Measurements from ENCODE around the gene LRRC7.

Gene LRRC7

GRCh38 chr1:69567652-69568420 is at the start of gene LRRC7:
TSS of gene LRRC7 (plus strand) at chr1:69567922. CDS start at chr1:69568640, 718 bp downstream.
- DNase-seq (ENCODE audit: low read depth) = no peak

GRCh38 chr1:69519006-69519405 is 48.7 kb upstream of the LRRC7 start:
- no peak for DNase-seq (ENCODE audit: low read depth)

DNA sequence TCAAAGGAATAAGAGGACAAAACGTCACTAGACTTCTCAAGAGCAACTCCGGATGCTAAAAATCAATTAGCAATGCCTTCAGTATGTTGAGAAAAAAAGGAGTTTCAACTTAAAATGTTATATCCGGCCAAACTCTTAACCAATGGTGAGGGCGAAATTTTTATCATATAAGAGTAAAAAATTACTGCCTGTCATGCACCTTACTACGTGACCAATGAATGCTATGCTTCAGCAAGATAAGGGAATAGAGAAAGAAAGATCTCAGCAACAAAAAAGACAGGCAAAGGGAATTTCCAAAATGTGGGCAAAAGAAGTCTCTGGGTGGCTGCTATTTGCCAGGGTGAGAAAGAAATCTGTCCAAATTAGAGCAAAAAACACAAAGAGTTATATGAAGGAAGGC is 47.4 kb upstream of the LRRC7 start:
- DNase-seq (ENCODE audit: low read depth) = no peak

- no peak for DNase-seq (ENCODE audit: low read depth)
Measured at GRCh38 chr1:69523032-69523431, 44.7 kb upstream of the LRRC7 start.

GRCh38 chr1:69523461-69523860 is 44.3 kb upstream of the LRRC7 start:
- no peak for DNase-seq (ENCODE audit: low read depth)

DNA sequence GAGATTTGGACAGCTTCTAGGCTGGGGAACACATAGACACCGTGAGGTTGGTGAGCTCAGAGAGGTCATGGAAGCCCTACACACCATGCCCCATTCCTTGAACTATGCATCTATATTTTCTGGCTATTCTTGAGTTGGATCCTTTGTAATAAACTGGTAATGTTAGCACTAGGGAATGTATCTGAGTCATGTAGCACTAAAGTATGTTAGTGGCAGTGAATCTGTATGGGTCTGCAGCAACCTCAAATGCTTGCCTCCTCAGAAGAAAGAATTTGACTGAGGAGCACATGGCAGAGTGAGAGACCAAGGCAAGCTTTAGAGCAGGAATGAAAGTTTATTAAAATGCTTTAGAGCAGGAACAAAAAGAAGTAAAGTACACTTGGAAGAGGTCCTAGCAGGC is 43.7 kb upstream of the LRRC7 start:
- no peak for DNase-seq (ENCODE audit: low read depth)

DNA sequence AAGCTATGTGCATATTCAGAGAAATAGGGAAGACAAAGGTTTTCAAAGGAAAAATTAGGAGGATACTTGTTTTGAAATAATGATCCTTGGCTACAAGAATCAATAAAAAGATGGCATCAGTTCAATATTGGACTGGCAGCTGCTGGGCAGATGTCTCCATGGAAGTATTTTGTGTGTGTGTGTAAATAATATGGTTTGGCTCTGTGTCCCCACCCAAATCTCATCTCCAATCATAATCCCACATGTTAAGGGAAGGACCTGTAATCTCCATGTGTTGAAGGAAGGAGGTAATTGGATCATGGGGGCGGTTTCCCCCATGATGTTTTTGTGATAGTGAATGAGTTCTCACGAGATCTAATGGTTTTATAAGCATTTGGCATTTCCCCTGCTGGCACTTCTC is 40.4 kb upstream of the LRRC7 start:
- DNase-seq (ENCODE audit: low read depth) = no peak

- no peak for DNase-seq (ENCODE audit: low read depth)
Measured at GRCh38 chr1:69528376-69528775, 39.3 kb upstream of the LRRC7 start.

DNA sequence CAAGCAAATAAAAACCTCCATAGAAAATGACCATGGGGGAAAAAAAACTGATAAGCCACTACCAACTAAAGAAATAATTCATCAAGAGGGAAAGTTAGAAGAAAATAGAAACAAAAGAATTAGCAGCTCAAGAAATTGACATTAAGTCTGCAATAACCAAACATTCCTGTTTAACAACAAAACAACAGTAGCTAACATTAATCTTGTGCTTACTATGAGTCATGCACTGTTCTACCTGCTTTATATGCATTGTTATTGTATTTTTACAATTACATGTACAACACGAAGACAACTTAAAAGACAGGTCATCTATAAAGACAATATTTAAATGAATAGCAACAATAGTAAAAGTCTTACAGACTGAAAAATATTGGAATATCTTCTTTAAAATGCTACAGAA is 34.4 kb upstream of the LRRC7 start:
- no peak for DNase-seq (ENCODE audit: low read depth)

DNA sequence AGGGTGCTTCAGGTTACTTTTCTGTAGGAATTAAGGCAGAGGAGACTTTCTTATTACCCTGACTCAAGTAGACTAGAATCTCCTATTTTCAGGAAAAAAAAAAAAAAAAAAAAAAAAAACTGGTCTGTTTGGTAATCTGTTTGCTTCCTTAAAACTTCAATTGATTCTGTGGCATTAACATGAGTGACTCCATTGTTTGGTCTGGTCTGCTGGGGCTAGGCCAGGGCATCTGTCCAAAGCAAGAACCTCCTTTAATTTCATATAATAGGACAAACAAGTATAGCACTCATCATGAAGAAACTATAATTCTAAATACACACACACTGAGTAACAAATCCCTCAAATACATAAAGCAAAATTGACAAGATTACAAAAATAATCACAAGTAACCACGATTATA is 32.9 kb upstream of the LRRC7 start:
- no peak for DNase-seq (ENCODE audit: low read depth)

DNA sequence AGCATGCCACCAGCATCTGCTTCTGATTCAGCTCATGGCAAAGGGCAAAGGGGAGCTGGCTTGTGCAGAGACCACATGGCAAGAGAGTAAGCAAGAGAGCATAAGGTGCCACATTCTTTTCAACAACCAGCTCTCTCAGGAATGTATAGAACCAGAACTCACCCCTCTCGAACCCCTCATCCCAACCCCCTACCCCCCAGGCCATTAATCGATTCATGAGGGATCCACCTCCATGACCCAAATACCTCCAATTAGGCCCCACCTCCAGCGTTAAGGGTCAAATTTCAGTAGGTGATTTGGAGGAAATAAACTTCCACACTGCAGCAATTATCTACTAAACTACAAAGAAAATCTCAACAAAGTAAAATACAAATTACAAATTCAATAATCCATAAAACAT is 32.2 kb upstream of the LRRC7 start:
- no peak for DNase-seq (ENCODE audit: low read depth)

DNA sequence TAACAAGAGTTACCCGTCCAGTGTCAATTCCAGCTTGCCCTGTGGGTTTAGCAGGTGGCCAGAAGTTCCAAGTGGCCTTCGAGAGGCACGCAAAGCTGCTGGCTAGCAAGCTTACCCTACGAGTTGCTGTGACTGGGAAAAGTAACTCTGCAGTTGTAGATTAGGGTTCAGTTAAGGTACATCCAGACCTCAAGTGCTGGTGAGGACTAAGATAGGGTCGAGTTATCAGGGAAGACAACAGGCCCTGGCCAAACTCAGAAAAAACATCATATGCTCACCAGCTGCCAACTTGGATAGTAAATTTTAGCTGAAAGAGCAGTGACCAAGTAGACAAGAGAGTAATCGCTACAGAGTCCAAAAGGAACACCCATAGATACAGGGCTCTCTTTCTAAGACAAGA is 27.7 kb upstream of the LRRC7 start:
- DNase-seq (ENCODE audit: low read depth) = no peak

DNA sequence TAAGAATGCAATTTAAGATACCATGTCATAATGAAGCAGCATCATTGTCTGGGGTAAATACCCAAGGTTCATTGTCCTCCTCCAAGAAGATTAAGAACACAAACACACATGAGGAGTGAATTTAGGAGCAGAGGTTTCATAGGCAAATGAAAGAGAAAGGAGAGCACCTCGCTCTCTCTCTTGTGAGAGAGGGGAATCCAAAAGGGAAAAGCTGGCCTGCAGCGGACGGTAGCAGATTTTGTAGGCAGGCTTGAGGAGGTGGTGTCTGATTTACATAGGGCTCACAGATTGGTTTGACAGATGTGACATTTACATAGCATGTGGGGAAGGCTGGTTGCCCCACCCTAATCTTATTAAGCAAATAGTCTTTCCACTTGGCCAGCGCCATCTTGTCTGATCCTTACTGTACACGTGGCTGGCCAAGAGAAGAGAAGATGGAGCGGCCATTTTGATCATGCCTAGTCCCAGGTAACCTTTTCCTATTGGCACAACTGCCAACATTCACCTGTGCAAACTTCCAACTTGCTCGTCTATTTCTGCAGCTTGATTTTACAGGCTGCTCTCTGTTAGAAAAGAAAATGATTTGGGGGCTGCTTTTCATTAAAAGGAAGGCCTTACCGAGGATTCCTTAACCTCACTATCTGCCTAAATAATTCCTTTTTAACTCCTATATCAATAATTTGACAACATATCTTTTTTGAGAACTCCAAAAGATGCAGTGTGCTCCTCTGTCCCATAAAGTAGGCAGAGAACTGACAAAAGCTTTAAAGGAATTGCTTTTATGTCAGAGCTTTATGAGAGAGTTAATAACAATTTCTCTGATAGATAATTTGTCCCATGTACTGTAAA is 16.0 kb upstream of the LRRC7 start:
- DNase-seq (ENCODE audit: low read depth) = no peak

DNA sequence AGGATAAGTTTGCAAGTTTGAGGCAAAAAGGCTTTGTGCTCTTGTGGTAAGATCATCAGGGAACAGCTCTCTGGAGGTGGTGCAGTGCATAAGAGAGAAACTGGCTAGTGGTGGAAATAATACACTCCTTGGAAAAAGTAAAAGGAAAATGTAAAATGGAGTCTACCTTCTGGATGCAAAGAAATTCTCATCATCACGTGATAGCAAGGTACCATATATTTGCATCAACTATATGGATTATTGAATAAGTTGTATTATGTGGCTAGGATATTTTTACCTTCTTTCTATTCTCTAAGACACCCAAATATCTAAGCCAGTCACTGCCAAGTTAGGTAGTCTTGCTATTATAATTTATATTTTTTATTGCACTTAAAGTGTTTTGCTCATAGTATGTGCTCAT is 14.0 kb upstream of the LRRC7 start:
- no peak for DNase-seq (ENCODE audit: low read depth)

DNA sequence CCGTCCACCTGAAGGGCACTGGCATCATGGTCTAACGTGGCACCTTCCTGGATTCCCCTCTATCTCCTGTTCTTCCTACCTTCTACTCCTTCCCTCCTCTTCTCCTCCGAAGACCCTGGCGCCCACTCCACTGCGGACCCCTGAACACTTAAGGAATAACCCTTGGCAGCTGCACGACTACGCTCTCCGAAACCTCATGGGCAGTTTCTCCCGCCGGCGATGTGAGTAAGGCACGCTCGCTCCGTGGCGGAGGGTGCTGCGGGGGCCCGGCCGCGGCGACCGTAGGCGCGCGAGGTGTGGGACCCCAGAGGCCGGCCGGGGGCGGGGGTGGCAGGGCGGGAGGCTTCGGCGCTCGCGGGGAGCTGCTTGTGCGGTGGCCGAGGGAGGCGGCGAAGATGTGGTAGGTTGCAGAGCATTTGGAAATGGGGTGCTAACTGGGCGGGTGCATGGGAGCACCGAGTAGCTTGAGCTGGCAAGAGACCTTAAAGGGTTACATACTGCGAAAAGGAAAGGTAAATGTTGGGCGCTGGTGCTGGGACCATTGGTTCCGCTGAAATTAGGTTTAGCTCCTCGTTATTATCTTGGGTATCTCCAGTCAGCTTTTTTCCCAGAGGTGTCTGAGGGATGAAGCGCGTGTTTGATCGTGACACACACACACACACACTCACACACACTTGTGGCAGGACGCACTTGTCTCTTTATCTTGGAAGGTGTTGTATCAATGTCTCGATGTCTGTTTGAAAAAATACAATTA is 876 bp downstream of the LRRC7 start:
- no peak for DNase-seq (ENCODE audit: low read depth)

GRCh38 chr1:69569175-69569541 is 1.4 kb downstream of the LRRC7 start:
- DNase-seq (ENCODE audit: low read depth) = no peak

- no peak for DNase-seq (ENCODE audit: low read depth)
Measured at GRCh38 chr1:69569576-69570328, 2.0 kb downstream of the LRRC7 start.

GRCh38 chr1:69570356-69570755 is 2.6 kb downstream of the LRRC7 start:
- DNase-seq (ENCODE audit: low read depth) = no peak

DNA sequence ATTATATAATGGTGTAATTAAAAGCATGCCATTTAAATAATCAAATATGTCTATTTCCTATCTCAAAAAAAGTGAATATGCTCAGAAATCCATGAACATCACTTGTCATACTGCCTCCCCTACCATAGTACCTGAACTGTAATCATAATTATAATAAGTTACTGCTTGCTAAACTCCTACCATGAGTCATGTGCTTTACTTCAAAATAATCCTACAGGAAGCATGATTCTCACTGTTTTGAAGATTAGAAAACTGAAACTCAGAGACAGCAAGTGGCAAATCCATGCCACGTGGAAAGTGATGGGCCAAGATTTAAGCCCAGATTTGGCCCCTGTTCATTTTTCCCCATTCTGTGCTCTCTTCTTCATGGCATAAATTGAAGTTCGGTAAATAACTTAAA is 5.2 kb downstream of the LRRC7 start:
- no peak for DNase-seq (ENCODE audit: low read depth)

- no peak for DNase-seq (ENCODE audit: low read depth)
Measured at GRCh38 chr1:69573911-69574310, 6.2 kb downstream of the LRRC7 start.

- DNase-seq (ENCODE audit: low read depth) = no peak
Measured at GRCh38 chr1:69585666-69586065, 17.9 kb downstream of the LRRC7 start.

GRCh38 chr1:69587391-69587790 is 19.7 kb downstream of the LRRC7 start:
- no peak for DNase-seq (ENCODE audit: low read depth)

All from activated T-cell treated with anti-CD3 and anti-CD28 coated beads for 24 hours (primary cell).